Measurements from ENCODE around the gene TGFBR1. TPM values are rescaled to one million over a fixed set of nuclear protein-coding genes. Genes with fewer than 3 reads are reported as not detected.
A peak's percentile ranks its signal among the peaks of the same experiment; 100 is the strongest.

TGFBR1 gene
- total RNA-seq, 4 donors from 2014 or later: 17.6 to 24.1 (median 22.8) TPM

GRCh38 chr9:99162759-99163364 lies 57.9 kb downstream of the TGFBR1 start:
- no peak for DNase-seq
- in situ Hi-C loops (cut with MboI; ENCODE audit: low pct_ligation_motif_present in 1 of 4, low pct_unique_long_range_greater_than_20kb in 1 of 4, low sequenced_read_pairs in 3 of 4): no loop called here
- no peaks in the 10 kb centered on the region for H3K9me3 ChIP-seq
- no peak overlapping the region for H3K4me3 ChIP-seq
- no peaks in the 10 kb centered on the region for H3K36me3 ChIP-seq
- 31 to 32% methylated on average over 3 of the region's 3 CpGs for WGBS, 2 donors (ENCODE audit: low coverage in 1 of 2)
- TF ChIP-seq CTCF (IDR thresholded peaks at IDR 0.05) (peak; percentile 40 to 50 (median 48)), POLR2A (IDR thresholded peaks at IDR 0.05) (no peak)
- H3K4me1 ChIP-seq: peaks cover 0 to 7% (median 0%) of the 10 kb centered on the region in 4 donors
- no peaks in the 10 kb centered on the region for H3K27me3 ChIP-seq
- H3K27ac ChIP-seq: no peak overlapping the region
- intact Hi-C loops (cut with DNase I; ENCODE audit: low total_unique reads): no loop called here

GRCh38 chr9:99166149-99166548 lies 61.2 kb downstream of the TGFBR1 start:
- intact Hi-C loops (cut with DNase I; ENCODE audit: low total_unique reads) (no loop called here), in situ Hi-C loops (cut with MboI; ENCODE audit: low pct_ligation_motif_present in 1 of 4, low pct_unique_long_range_greater_than_20kb in 1 of 4, low sequenced_read_pairs in 3 of 4) (no loop called here)
- Histone ChIP-seq H3K9me3 (no peaks in the 10 kb centered on the region), H3K4me3 (no peak overlapping the region), H3K36me3 (no peaks in the 10 kb centered on the region), H3K4me1 (no peaks in the 10 kb centered on the region), H3K27ac (no peak overlapping the region), H3K27me3 (no peaks in the 10 kb centered on the region)
- no peak for DNase-seq
- WGBS, 2 donors (ENCODE audit: low coverage in 1 of 2): 88 to 100% methylated on average over 2 of the region's 2 CpGs
- no peak for TF ChIP-seq POLR2AphosphoS5 (IDR thresholded peaks at IDR 0.05)
- no peak for TF ChIP-seq CTCF (IDR thresholded peaks at IDR 0.05)
- no peak for TF ChIP-seq POLR2A (IDR thresholded peaks at IDR 0.05)
- no peak for TF ChIP-seq EP300 (IDR thresholded peaks at IDR 0.05; ENCODE audit: low read depth)

GRCh38 chr9:99167119-99167518 lies 62.2 kb downstream of the TGFBR1 start:
- Histone ChIP-seq H3K9me3 (no peaks in the 10 kb centered on the region), H3K36me3 (no peaks in the 10 kb centered on the region), H3K27ac (no peak overlapping the region), H3K4me3 (no peak overlapping the region), H3K27me3 (no peaks in the 10 kb centered on the region), H3K4me1 (no peaks in the 10 kb centered on the region)
- WGBS, 2 donors (ENCODE audit: low coverage in 1 of 2): 72 to 78% methylated on average over 4 of the region's 4 CpGs
- TF ChIP-seq POLR2AphosphoS5 (IDR thresholded peaks at IDR 0.05): no peak
- TF ChIP-seq CTCF (IDR thresholded peaks at IDR 0.05): no peak
- no peak for TF ChIP-seq EP300 (IDR thresholded peaks at IDR 0.05; ENCODE audit: low read depth)
- TF ChIP-seq POLR2A (IDR thresholded peaks at IDR 0.05): no peak
- intact Hi-C loops (cut with DNase I; ENCODE audit: low total_unique reads) (no loop called here), in situ Hi-C loops (cut with MboI; ENCODE audit: low pct_ligation_motif_present in 1 of 4, low pct_unique_long_range_greater_than_20kb in 1 of 4, low sequenced_read_pairs in 3 of 4) (no loop called here)
- DNase-seq: no peak

- Histone ChIP-seq H3K27ac (no peak overlapping the region), H3K27me3 (no peaks in the 10 kb centered on the region), H3K4me3 (no peak overlapping the region), H3K4me1 (no peaks in the 10 kb centered on the region), H3K9me3 (no peaks in the 10 kb centered on the region), H3K36me3 (no peaks in the 10 kb centered on the region)
- in situ Hi-C loops (cut with MboI; ENCODE audit: low pct_ligation_motif_present in 1 of 4, low pct_unique_long_range_greater_than_20kb in 1 of 4, low sequenced_read_pairs in 3 of 4) (no loop called here), intact Hi-C loops (cut with DNase I; ENCODE audit: low total_unique reads) (no loop called here)
- WGBS, 2 donors (ENCODE audit: low coverage in 1 of 2): 69 to 81% methylated on average over 3 of the region's 3 CpGs
- DNase-seq: no peak
- no peak for TF ChIP-seq EP300 (IDR thresholded peaks at IDR 0.05; ENCODE audit: low read depth)
- TF ChIP-seq POLR2AphosphoS5 (IDR thresholded peaks at IDR 0.05): no peak
- TF ChIP-seq POLR2A (IDR thresholded peaks at IDR 0.05): no peak
- no peak for TF ChIP-seq CTCF (IDR thresholded peaks at IDR 0.05)
Observed at GRCh38 chr9:99167694-99168093, 62.8 kb downstream of the TGFBR1 start.
